GM12878 (cell line): ENCODE results near the gene SCP2. TPM values are rescaled to one million over a fixed set of nuclear protein-coding genes. Genes with fewer than 3 reads are reported as not detected.

ENCODE experiments used
- ATAC-seq: fragments of 200-7000 bp; cut with Tn5 transposase; 3 replicates; pipeline ENCODE4 v1.9.1; 2020; ENCODE audit warnings: mild to moderate bottlenecking, moderate library complexity
- BruUV-seq: library from RNA; stranded (reverse); fragments of 400-500 nt; replicated peaks from 2 replicates; lab custom pipeline; 2021; lab: Mats Ljungman, UMichigan
- CTCF ChIA-PET: fragments of 300-600 bp; sonication (Branson Sonifier 250); formaldehyde crosslinking; extraction: SDS; loops from one replicate; lab custom pipeline; 2021; ENCODE audit warnings: inconsistent platforms; lab: Yijun Ruan, JAX
- POLR2A ChIA-PET: fragments of 350-600 bp; formaldehyde crosslinking; extraction: SDS; loops from one replicate; lab custom pipeline; 2021; ENCODE audit warnings: inconsistent platforms; lab: Charles Lee
- RAD21 ChIA-PET: fragments of 300-600 bp; sonication (Branson Sonifier 250); formaldehyde crosslinking; loops from one replicate; lab custom pipeline; 2023; ENCODE audit warnings: antibody characterized with exemption; ENCODE audit not compliant: unreplicated experiment; lab: Charles Lee
- SMC1A ChIA-PET: fragments of 300-600 bp; sonication (Branson Sonifier 250); formaldehyde crosslinking; loops from one replicate; lab custom pipeline; 2023; ENCODE audit not compliant: unreplicated experiment, uncharacterized antibody; lab: Charles Lee
- DNase-seq: peaks from one replicate; pipeline ENCODE4 v3.0.0-alpha.2; 2011; ENCODE audit warnings: low read depth, low spot score
- FAIRE-seq: peaks from 3 replicates; lab custom pipeline; 2011; peaks lifted over from hg19 to GRCh38; lab: Jason Lieb, UNC
- H2AFZ ChIP-seq: 2 replicates; pipeline ENCODE4 v1.6.0; 2011; ENCODE audit warnings: low read depth, low read length, control low read depth; ENCODE audit not compliant: control insufficient read depth
- H3K27ac ChIP-seq: 2 replicates; pipeline ENCODE4 v1.5.1; 2011; ENCODE audit warnings: control low read depth; ENCODE audit not compliant: control insufficient read depth, insufficient read depth
- H3K27me3 ChIP-seq, 2 experiments: replicated peaks in 1 of 2; 2 replicates each; pipeline versions ENCODE4 v1.6.0 to v1.6.1; 2011; ENCODE audit warnings: low read length in 1 of 2; ENCODE audit not compliant: control insufficient read depth in 2 of 2, insufficient read depth in 2 of 2
- H3K36me3 ChIP-seq, 2 experiments: 2 replicates each; pipeline ENCODE4 v1.5.1; 2011; ENCODE audit warnings: low read length in 1 of 2; ENCODE audit not compliant: control insufficient read depth in 2 of 2, insufficient read depth in 2 of 2
- H3K4me1 ChIP-seq: 2 replicates; pipeline ENCODE4 v1.6.1; 2011; ENCODE audit warnings: mild to moderate bottlenecking, low read length, moderate library complexity, mixed read lengths; ENCODE audit not compliant: control insufficient read depth, insufficient read depth
- H3K4me2 ChIP-seq: 2 replicates; pipeline ENCODE4 v1.6.0; 2011; ENCODE audit warnings: control low read depth; ENCODE audit not compliant: control insufficient read depth, insufficient read depth
- H3K4me3 ChIP-seq: fragments of 200-600 bp; sonication (generic); 2 replicates; pipeline ENCODE4 v1.5.1; 2016
- H3K79me2 ChIP-seq: 2 replicates; pipeline ENCODE4 v1.6.0; 2011; ENCODE audit warnings: low read length; ENCODE audit not compliant: control insufficient read depth, insufficient read depth
- H3K9ac ChIP-seq: 2 replicates; pipeline ENCODE4 v1.8.0; 2011; ENCODE audit warnings: low read length, control low read depth, mixed read lengths; ENCODE audit not compliant: control insufficient read depth, insufficient read depth
- H3K9me3 ChIP-seq: replicated peaks from 3 replicates; pipeline ENCODE4 v1.5.1; 2011; ENCODE audit warnings: mild to moderate bottlenecking, low read length; ENCODE audit not compliant: control insufficient read depth, insufficient read depth
- H4K20me1 ChIP-seq: 2 replicates; pipeline ENCODE4 v1.6.0; 2011; ENCODE audit not compliant: control insufficient read depth, insufficient read depth
- BMI1 ChIP-seq: fragments of 450-650 bp; IDR thresholded peaks from 2 replicates; pipeline ENCODE4 v1.6.1; 2016; ENCODE audit warnings: mild to moderate bottlenecking, moderate library complexity, borderline replicate concordance
- HCFC1 ChIP-seq: fragments of 150-350 bp; IDR thresholded peaks from 2 replicates; pipeline ENCODE4 v1.6.1; 2014; ENCODE audit warnings: low read length
- IKZF2 ChIP-seq, 2 experiments: fragments of 450-650 bp; IDR thresholded peaks; 2 replicates each; pipeline ENCODE4 v1.6.1; 2017; ENCODE audit warnings: mild to moderate bottlenecking in 2 of 2, moderate library complexity in 2 of 2
- IRF4 ChIP-seq: IDR thresholded peaks from 2 replicates; pipeline ENCODE4 v1.6.1; 2011; ENCODE audit warnings: low read depth, low read length
- PAX5 ChIP-seq: IDR thresholded peaks from 2 replicates; pipeline ENCODE4 v1.6.1; 2011; ENCODE audit warnings: low read depth, low read length, borderline replicate concordance
- RAD51 ChIP-seq: fragments of 450-650 bp; IDR thresholded peaks from 2 replicates; pipeline ENCODE4 v1.6.1; 2016; ENCODE audit warnings: moderate library complexity, mild to moderate bottlenecking, inconsistent platforms
- RB1 ChIP-seq: fragments of 450-650 bp; formaldehyde crosslinking; IDR thresholded peaks from 2 replicates; pipeline ENCODE4 v1.6.1; 2017; ENCODE audit warnings: mild to moderate bottlenecking, borderline replicate concordance
- RBBP5 ChIP-seq: fragments of 200-600 bp; sonication (generic); conservative IDR thresholded peaks from 2 replicates; pipeline ENCODE4 v1.6.1; 2016
- SPI1 ChIP-seq: IDR thresholded peaks from 2 replicates; pipeline ENCODE4 v1.6.1; 2011; ENCODE audit warnings: low read depth, mild to moderate bottlenecking, low read length, moderate library complexity, borderline replicate concordance; ENCODE audit not compliant: insufficient read depth
- SREBF1 ChIP-seq: IDR thresholded peaks from 2 replicates; pipeline ENCODE4 v1.6.1; 2012; ENCODE audit warnings: mild to moderate bottlenecking, low read length
- STAT1 ChIP-seq: fragments of 450-650 bp; conservative IDR thresholded peaks from 2 replicates; pipeline ENCODE4 v1.6.1; 2014; ENCODE audit warnings: antibody characterized with exemption, mild to moderate bottlenecking
- SUPT20H ChIP-seq: IDR thresholded peaks from 2 replicates; pipeline ENCODE4 v1.6.1; 2011; ENCODE audit warnings: low read depth, mild to moderate bottlenecking, low read length, moderate library complexity, borderline replicate concordance; ENCODE audit not compliant: control insufficient read depth
- YY1 ChIP-seq: IDR thresholded peaks from 2 replicates; pipeline ENCODE4 v1.6.1; 2011; ENCODE audit warnings: low read depth, mild to moderate bottlenecking, low read length
- WGBS: methylation state at CpG from one replicate; pipeline ENCODE4 v1.1.6; 2016; ENCODE audit warnings: low lambda C conversion rate; ENCODE audit not compliant: insufficient replicate concordance, insufficient coverage; ENCODE audit errors: missing lambda C conversion rate; 5-methylcytosine and 5-hydroxymethylcytosine counted together
- in situ Hi-C: fragments of 300-500 bp; cut with MboI; formaldehyde crosslinking; loops from 9 replicates; pipeline ENCODE4 v1.14.3; 2018; ENCODE audit warnings: mixed read lengths
- intact Hi-C: fragments of 100-400 bp; cut with micrococcal nuclease; formaldehyde crosslinking; loops from one replicate; pipeline ENCODE4 v1.14.2; 2022; ENCODE audit not compliant: unreplicated experiment
- polyA plus RNA-seq, 11 experiments: library from polyadenylated mRNA; depleted of rRNA in 4 of 11; unstranded in 6 of 11; stranded (reverse) in 5 of 11; fragments of >200 nt; fragmentation: Nextera tagmentation in 4 of 11; fragmentation: Illumina TruSeq in 1 of 11; extraction: Ambion mirVana in 4 of 11; extraction: Trizol in 1 of 11; gene quantifications; 1 replicate in 1 of 11; 2 replicates in 10 of 11; pipeline versions ENCODE4 v1.2.1 to v1.2.3, GENCODE V29; 2011 to 2016; ENCODE audit warnings: inconsistent platforms in 2 of 11, missing spikeins in 2 of 11, low read depth in 1 of 11
- total RNA-seq, 4 experiments: library from RNA; depleted of rRNA in 3 of 4; stranded (reverse); fragments of >200 nt in 3 of 4; fragmentation: Illumina TruSeq in 1 of 4; extraction: Trizol in 1 of 4; gene quantifications; 2 replicates each; pipeline versions ENCODE4 v1.2.1 to v1.2.3, GENCODE V29; 2013 to 2021
- TF ChIP-seq, protein P1 (sequence below): fragments of 450-650 bp; IDR thresholded peaks from 2 replicates; pipeline ENCODE4 v1.6.1; 2016; ENCODE audit warnings: mild to moderate bottlenecking

Gene SCP2
- total and polyA plus RNA-seq, 10 of the 15 experiments (the other 5 are each of a cell fraction or from before 2014, with no cell fraction given) = 74.3 to 327 (median 127) TPM

DNA sequence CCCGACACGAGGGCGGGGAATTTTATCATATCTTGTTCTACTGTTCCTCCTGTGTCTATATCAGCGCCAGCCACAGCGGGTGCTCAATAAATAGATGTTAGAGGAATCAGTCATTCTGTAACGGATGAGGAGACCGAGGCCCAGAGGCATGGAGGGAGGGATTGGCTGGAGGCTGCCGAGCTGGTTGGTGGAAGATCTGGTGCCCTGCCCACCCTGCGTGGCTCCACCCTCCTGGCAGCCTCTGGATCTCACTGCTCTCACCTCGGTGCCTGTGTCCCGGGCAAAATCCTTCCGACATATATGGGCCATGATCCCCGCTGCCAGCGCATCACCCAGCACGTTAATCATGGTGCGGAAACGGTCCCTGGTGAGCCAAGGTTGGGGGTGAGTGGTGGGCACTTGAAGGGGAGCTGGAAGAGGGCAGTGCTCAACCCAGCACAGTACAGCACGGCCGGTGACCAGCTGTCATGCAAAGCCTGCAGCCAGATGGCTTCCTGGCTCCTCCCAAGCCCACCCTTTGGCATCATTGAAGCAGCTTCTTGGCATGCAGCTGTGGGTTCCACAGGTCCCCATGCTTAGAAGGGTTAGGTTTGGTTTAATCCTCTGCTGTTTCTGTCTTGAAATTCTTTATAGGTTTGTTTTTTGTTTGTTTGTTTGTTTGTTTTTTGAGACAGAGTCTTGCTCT, 161.7 kb downstream of the SCP2 start:
- SMC1A ChIA-PET = no interaction called here
- no peak overlapping the region for H3K9ac ChIP-seq
- no peaks in the 10 kb centered on the region for H3K79me2 ChIP-seq
- H3K4me2 ChIP-seq = no peak overlapping the region
- DNase-seq = no peak
- no peak overlapping the region for H2AFZ ChIP-seq
- CTCF ChIA-PET = interaction anchor here (0.6 kb wide), 1 partner anchor 157 kb away, joined by 3 read pairs; no protein-coding TSS in a partner anchor
- no peaks in the 10 kb centered on the region for H4K20me1 ChIP-seq
- POLR2A ChIA-PET = no interaction called here
- H3K4me1 ChIP-seq = no peaks in the 10 kb centered on the region
- H3K9me3 ChIP-seq = no peaks in the 10 kb centered on the region
- in situ Hi-C loops = no loop called here
- H3K27ac ChIP-seq = no peak overlapping the region
- WGBS = 61% methylated on average over 19 of the region's 19 CpGs
- TF ChIP-seq SUPT20H = no peak
- TF ChIP-seq STAT1 = no peak
- TF ChIP-seq IKZF2 (IDR thresholded peaks at IDR 0.05) = no peak
- TF ChIP-seq HCFC1 = no peak
- TF ChIP-seq RAD51 = no peak
- TF ChIP-seq IRF4 = no peak
- TF ChIP-seq RB1 = no peak
- no peak for TF ChIP-seq SPI1
- TF ChIP-seq SREBF1 = no peak
- TF ChIP-seq, protein P1, sequence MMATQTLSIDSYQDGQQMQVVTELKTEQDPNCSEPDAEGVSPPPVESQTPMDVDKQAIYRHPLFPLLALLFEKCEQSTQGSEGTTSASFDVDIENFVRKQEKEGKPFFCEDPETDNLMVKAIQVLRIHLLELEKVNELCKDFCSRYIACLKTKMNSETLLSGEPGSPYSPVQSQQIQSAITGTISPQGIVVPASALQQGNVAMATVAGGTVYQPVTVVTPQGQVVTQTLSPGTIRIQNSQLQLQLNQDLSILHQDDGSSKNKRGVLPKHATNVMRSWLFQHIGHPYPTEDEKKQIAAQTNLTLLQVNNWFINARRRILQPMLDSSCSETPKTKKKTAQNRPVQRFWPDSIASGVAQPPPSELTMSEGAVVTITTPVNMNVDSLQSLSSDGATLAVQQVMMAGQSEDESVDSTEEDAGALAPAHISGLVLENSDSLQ = no peak
- no peak for TF ChIP-seq RBBP5
- TF ChIP-seq BMI1 = no peak
- TF ChIP-seq PAX5 = no peak
- no peak for TF ChIP-seq YY1
- no peak for ATAC-seq
- H3K27me3 ChIP-seq = no peaks in the 10 kb centered on the region; a peak in 1 of 4 replicates
- no TSS peak for BruUV-seq
- no peaks in the 10 kb centered on the region for H3K36me3 ChIP-seq
- intact Hi-C loops = no loop called here
- RAD21 ChIA-PET = no interaction called here
- H3K4me3 ChIP-seq = no peak overlapping the region
- FAIRE-seq = no peak
